Trophoblast cell (in vitro differentiated cells and primary cell): ENCODE measurements around the gene CACNA1C.
A peak's percentile ranks its signal among the peaks of the same experiment; 100 is the strongest.

ENCODE experiments used
- DNase-seq, 2 donors: peaks; one replicate each; pipeline ENCODE4 v3.0.0-alpha.2; 2016
- H2AFZ ChIP-seq: 2 replicates; pipeline ENCODE4 v1.6.1; 2013; ENCODE audit warnings: low read length, moderate library complexity, mild to moderate bottlenecking; ENCODE audit not compliant: insufficient read depth, poor library complexity
- H2AK5ac ChIP-seq: 2 replicates; pipeline ENCODE4 v1.6.1; 2013; ENCODE audit warnings: mild to moderate bottlenecking, low read length
- H2BK120ac ChIP-seq: 2 replicates; pipeline ENCODE4 v1.6.1; 2013; ENCODE audit warnings: low read length, mild to moderate bottlenecking, moderate library complexity; ENCODE audit not compliant: insufficient read depth, poor library complexity
- H2BK12ac ChIP-seq: 2 replicates; pipeline ENCODE4 v1.6.1; 2013; ENCODE audit warnings: mild to moderate bottlenecking, low read length, moderate library complexity
- H2BK5ac ChIP-seq: 2 replicates; pipeline ENCODE4 v1.6.1; 2013; ENCODE audit warnings: low read length, low read depth, moderate library complexity, mild to moderate bottlenecking; ENCODE audit not compliant: poor library complexity
- H3K14ac ChIP-seq: 2 replicates; pipeline ENCODE4 v1.6.1; 2013; ENCODE audit warnings: mild to moderate bottlenecking, low read length
- H3K18ac ChIP-seq: 2 replicates; pipeline ENCODE4 v1.6.1; 2013; ENCODE audit warnings: mild to moderate bottlenecking, low read length
- H3K23ac ChIP-seq: 2 replicates; pipeline ENCODE4 v1.6.1; 2013; ENCODE audit warnings: low read length
- H3K27ac ChIP-seq: 2 replicates; pipeline ENCODE4 v1.5.1; 2013; ENCODE audit warnings: low read depth, mild to moderate bottlenecking, inconsistent platforms, low read length, moderate library complexity
- H3K27me3 ChIP-seq: 2 replicates; pipeline ENCODE4 v1.6.1; 2013; ENCODE audit warnings: inconsistent platforms, mild to moderate bottlenecking, low read length, moderate library complexity; ENCODE audit not compliant: insufficient read depth
- H3K36me3 ChIP-seq, 2 experiments: 1 replicate in 1 of 2; 2 replicates in 1 of 2; pipeline ENCODE4 v1.6.1; 2013; ENCODE audit warnings: low read length in 2 of 2, mild to moderate bottlenecking in 2 of 2, moderate library complexity in 1 of 2; ENCODE audit not compliant: insufficient read depth in 2 of 2, control insufficient read depth in 1 of 2
- H3K4ac ChIP-seq: 2 replicates; pipeline ENCODE4 v1.6.1; 2013; ENCODE audit warnings: low read depth, mild to moderate bottlenecking, low read length, moderate library complexity
- H3K4me1 ChIP-seq, 2 experiments: 1 replicate in 1 of 2; 2 replicates in 1 of 2; pipeline ENCODE4 v1.6.1; 2013; ENCODE audit warnings: low read length in 2 of 2, mild to moderate bottlenecking in 2 of 2, moderate library complexity in 1 of 2; ENCODE audit not compliant: insufficient read depth in 2 of 2, control insufficient read depth in 1 of 2
- H3K4me2 ChIP-seq: 2 replicates; pipeline ENCODE4 v1.6.1; 2013; ENCODE audit warnings: inconsistent platforms, mild to moderate bottlenecking, low read length, moderate library complexity
- H3K4me3 ChIP-seq: 2 replicates; pipeline ENCODE4 v1.5.1; 2013; ENCODE audit warnings: mild to moderate bottlenecking, low read depth, low read length, inconsistent platforms
- H3K79me1 ChIP-seq: one replicate; pipeline ENCODE4 v1.6.1; 2013; ENCODE audit warnings: low read length
- H3K79me2 ChIP-seq: 2 replicates; pipeline ENCODE4 v1.6.1; 2013; ENCODE audit warnings: low read length, mild to moderate bottlenecking; ENCODE audit not compliant: control insufficient read depth, insufficient read depth, poor library complexity
- H3K9ac ChIP-seq: 2 replicates; pipeline ENCODE4 v1.6.1; 2013; ENCODE audit warnings: mild to moderate bottlenecking, low read length
- H3K9me3 ChIP-seq: 2 replicates; pipeline ENCODE4 v1.6.1; 2013; ENCODE audit warnings: low read depth, mild to moderate bottlenecking, control low read depth, inconsistent platforms, low read length; ENCODE audit not compliant: insufficient read depth
- H4K12ac ChIP-seq: 2 replicates; pipeline ENCODE4 v1.6.1; 2013; ENCODE audit warnings: low read depth, mild to moderate bottlenecking, low read length, moderate library complexity
- H4K8ac ChIP-seq: 2 replicates; pipeline ENCODE4 v1.6.1; 2013; ENCODE audit warnings: low read depth, mild to moderate bottlenecking, low read length, moderate library complexity
- H4K91ac ChIP-seq: one replicate; pipeline ENCODE4 v1.6.1; 2013; ENCODE audit warnings: low read depth, mild to moderate bottlenecking, low read length, moderate library complexity
- WGBS: extraction: QIAGEN DNeasy Blood & Tissue Kit; methylation state at CpG from one replicate; pipeline ENCODE4 v1.1.7; 2013; ENCODE audit warnings: missing lambda C conversion rate; ENCODE audit not compliant: insufficient read length, insufficient coverage; ENCODE audit errors: extremely low coverage; 5-methylcytosine and 5-hydroxymethylcytosine counted together

The CACNA1C gene

GRCh38 chr12:2477009-2477766, 424.4 kb downstream of the CACNA1C start:
- no peak overlapping the region for H3K4ac ChIP-seq
- H3K79me2 ChIP-seq, result no peaks in the 10 kb centered on the region
- no peaks in the 10 kb centered on the region for H3K27me3 ChIP-seq
- no peaks in the 10 kb centered on the region for H3K79me1 ChIP-seq
- no peak overlapping the region for H3K27ac ChIP-seq
- H3K18ac ChIP-seq, result no peak overlapping the region
- H2AFZ ChIP-seq, result no peak overlapping the region
- DNase-seq, result no peak
- no CpG with 5 or more reads among the region's 8 CpGs for WGBS
- H2BK5ac ChIP-seq, result no peak overlapping the region
- H3K23ac ChIP-seq, result no peak overlapping the region
- H2AK5ac ChIP-seq, result no peak overlapping the region
- no peak overlapping the region for H3K9ac ChIP-seq
- H3K14ac ChIP-seq, result no peak overlapping the region
- no peak overlapping the region for H4K91ac ChIP-seq
- H2BK120ac ChIP-seq, result no peak overlapping the region
- H3K36me3 ChIP-seq, result no peaks in the 10 kb centered on the region
- H3K4me2 ChIP-seq, result no peak overlapping the region
- peaks cover 3% of the 10 kb centered on the region for H3K9me3 ChIP-seq
- H2BK12ac ChIP-seq, result no peak overlapping the region
- no peak overlapping the region for H4K8ac ChIP-seq
- no peak overlapping the region for H4K12ac ChIP-seq
- no peaks in the 10 kb centered on the region for H3K4me1 ChIP-seq
- no peak overlapping the region for H3K4me3 ChIP-seq

DNA sequence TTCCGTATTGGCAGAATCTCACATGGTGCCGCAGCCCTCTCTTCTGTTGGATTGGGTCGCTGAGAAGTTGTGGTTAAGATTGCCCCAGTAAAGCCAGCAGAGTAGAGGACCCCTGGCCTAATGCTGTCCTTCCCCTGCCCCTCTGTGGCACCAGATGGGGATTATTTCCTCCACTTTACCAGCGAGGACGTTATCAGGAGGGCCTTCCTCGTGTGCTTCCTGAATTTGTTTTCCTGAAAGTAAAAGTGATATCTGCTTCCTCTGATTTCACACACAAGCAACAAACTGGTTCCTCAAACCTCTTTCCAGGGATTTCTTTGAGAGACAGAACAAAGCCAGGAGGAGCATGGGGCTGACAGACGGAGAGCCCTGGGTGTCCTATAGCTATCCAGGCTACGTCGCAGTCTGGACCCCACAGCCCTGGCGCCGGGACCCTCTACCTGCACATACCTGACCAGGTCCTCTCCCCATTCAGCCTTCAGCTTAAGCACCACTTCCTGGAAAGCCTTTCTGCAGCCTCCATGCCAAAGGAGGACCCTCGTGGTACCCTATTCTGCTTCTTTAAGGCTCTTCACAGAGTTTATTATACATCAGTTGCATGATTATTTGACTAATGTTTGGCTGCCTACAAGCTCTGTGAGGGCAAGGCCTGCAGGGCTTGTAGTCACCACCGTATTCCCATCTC, 427.2 kb downstream of the CACNA1C start:
- Histone ChIP-seq H3K4ac (no peak overlapping the region), H3K4me2 (no peak overlapping the region), H2BK120ac (no peak overlapping the region), H3K27ac (no peak overlapping the region), H4K8ac (no peak overlapping the region), H3K79me2 (no peaks in the 10 kb centered on the region), H3K36me3 (no peaks in the 10 kb centered on the region), H2BK5ac (no peak overlapping the region), H4K91ac (no peak overlapping the region), H2AK5ac (no peak overlapping the region), H3K4me1 (no peaks in the 10 kb centered on the region), H3K4me3 (no peak overlapping the region), H3K27me3 (no peaks in the 10 kb centered on the region), H3K14ac (no peak overlapping the region), H2AFZ (no peak overlapping the region), H3K18ac (no peak overlapping the region), H2BK12ac (no peak overlapping the region), H3K23ac (no peak overlapping the region), H4K12ac (no peak overlapping the region), H3K79me1 (no peaks in the 10 kb centered on the region), H3K9ac (no peak overlapping the region), H3K9me3 (peaks cover 4% of the 10 kb centered on the region)
- no peak for DNase-seq
- WGBS, result no CpG with 5 or more reads among the region's 13 CpGs

- Histone ChIP-seq H3K79me2 (no peaks in the 10 kb centered on the region), H3K4me3 (no peak overlapping the region), H3K4me1 (no peaks in the 10 kb centered on the region), H3K27ac (no peak overlapping the region), H2AFZ (no peak overlapping the region), H2BK5ac (no peak overlapping the region), H3K9ac (no peak overlapping the region), H3K9me3 (peaks cover 2% of the 10 kb centered on the region), H3K4me2 (no peak overlapping the region), H3K79me1 (no peaks in the 10 kb centered on the region), H3K23ac (no peak overlapping the region), H3K18ac (no peak overlapping the region), H3K27me3 (no peaks in the 10 kb centered on the region), H2BK120ac (no peak overlapping the region), H3K4ac (no peak overlapping the region), H4K8ac (no peak overlapping the region), H2AK5ac (no peak overlapping the region), H2BK12ac (no peak overlapping the region), H4K12ac (no peak overlapping the region), H3K36me3 (peaks cover 0 to 5% of the 10 kb centered on the region in 2 experiments), H3K14ac (no peak overlapping the region), H4K91ac (no peak overlapping the region)
- no CpG with 5 or more reads among the region's 8 CpGs for WGBS
- no peak for DNase-seq
Measured at GRCh38 chr12:2481346-2481745, 428.6 kb downstream of the CACNA1C start.

GRCh38 chr12:2481951-2482350, 429.2 kb downstream of the CACNA1C start:
- Histone ChIP-seq H3K36me3 (peaks cover 0 to 8% of the 10 kb centered on the region in 2 experiments), H3K18ac (no peak overlapping the region), H3K9me3 (peaks cover 2% of the 10 kb centered on the region), H4K12ac (no peak overlapping the region), H2AFZ (no peak overlapping the region), H3K79me2 (no peaks in the 10 kb centered on the region), H3K4me3 (peak overlapping the region; percentile 32), H3K4me1 (no peaks in the 10 kb centered on the region), H3K4me2 (no peak overlapping the region), H3K79me1 (no peaks in the 10 kb centered on the region), H2BK120ac (no peak overlapping the region), H3K27me3 (no peaks in the 10 kb centered on the region), H3K4ac (no peak overlapping the region), H4K91ac (no peak overlapping the region), H3K27ac (no peak overlapping the region), H3K9ac (no peak overlapping the region), H2BK5ac (no peak overlapping the region), H3K14ac (no peak overlapping the region), H4K8ac (no peak overlapping the region), H2AK5ac (no peak overlapping the region), H3K23ac (no peak overlapping the region), H2BK12ac (no peak overlapping the region)
- no peak for DNase-seq
- WGBS, result no CpG with 5 or more reads among the region's 10 CpGs
